MM.1S (cell line): Measurements from ENCODE around the gene TTC19.

ENCODE experiments used
- DNase-seq: peaks from one replicate; pipeline ENCODE4 v3.0.0-alpha.2; 2015
- H2AFZ ChIP-seq: fragments of 300-600 bp; sonication (generic); 2 replicates; pipeline ENCODE4 v1.6.0; 2016; ENCODE audit warnings: antibody characterized with exemption, low read length
- H3F3A ChIP-seq: fragments of 300-600 bp; sonication (generic); 2 replicates; pipeline ENCODE4 v1.6.1; 2016; ENCODE audit warnings: mild to moderate bottlenecking, antibody characterized with exemption, low read length, moderate library complexity, mixed read lengths; ENCODE audit not compliant: insufficient read depth
- H3K27ac ChIP-seq: fragments of 300-600 bp; sonication (generic); 2 replicates; pipeline ENCODE4 v1.5.1; 2016; ENCODE audit warnings: mild to moderate bottlenecking, low read length
- H3K27me3 ChIP-seq: fragments of 300-600 bp; sonication (generic); replicated peaks from 2 replicates; pipeline ENCODE4 v1.6.0; 2016; ENCODE audit warnings: low read length; ENCODE audit not compliant: insufficient read depth
- H3K36me3 ChIP-seq: fragments of 300-600 bp; sonication (generic); replicated peaks from 2 replicates; pipeline ENCODE4 v1.6.1; 2016; ENCODE audit warnings: mild to moderate bottlenecking, low read length, mixed read lengths; ENCODE audit not compliant: insufficient read depth
- H3K4me1 ChIP-seq: fragments of 300-600 bp; sonication (generic); 2 replicates; pipeline ENCODE4 v1.6.1; 2016; ENCODE audit warnings: low read length, mixed read lengths
- H3K4me2 ChIP-seq: fragments of 300-600 bp; sonication (generic); 2 replicates; pipeline ENCODE4 v1.6.0; 2016; ENCODE audit warnings: low read depth, low read length
- H3K4me3 ChIP-seq: fragments of 300-600 bp; sonication (generic); 2 replicates; pipeline ENCODE4 v1.5.1; 2016; ENCODE audit warnings: low read length, mixed read lengths
- H3K79me2 ChIP-seq: fragments of 300-600 bp; sonication (generic); 2 replicates; pipeline ENCODE4 v1.6.1; 2016; ENCODE audit warnings: mixed run types, low read length, mixed read lengths
- H3K9ac ChIP-seq: fragments of 300-600 bp; sonication (generic); 2 replicates; pipeline ENCODE4 v1.6.1; 2016; ENCODE audit warnings: low read length, mixed read lengths
- H3K9me2 ChIP-seq: fragments of 300-600 bp; sonication (generic); replicated peaks from 2 replicates; pipeline ENCODE4 v1.6.1; 2016; ENCODE audit warnings: mild to moderate bottlenecking, low read length, mixed read lengths; ENCODE audit not compliant: insufficient read depth
- H3K9me3 ChIP-seq: fragments of 300-600 bp; sonication (generic); replicated peaks from 2 replicates; pipeline ENCODE4 v1.6.1; 2016; ENCODE audit warnings: mild to moderate bottlenecking, low read length, mixed read lengths; ENCODE audit not compliant: insufficient read depth
- H4K20me1 ChIP-seq: fragments of 300-600 bp; sonication (generic); 2 replicates; pipeline ENCODE4 v1.6.1; 2016; ENCODE audit warnings: mild to moderate bottlenecking, low read length, moderate library complexity, mixed read lengths; ENCODE audit not compliant: insufficient read depth
- CTCF ChIP-seq: fragments of 300-600 bp; sonication (generic); IDR thresholded peaks from 2 replicates; pipeline ENCODE4 v1.5.1; 2016; ENCODE audit warnings: antibody characterized with exemption, low read length, mixed read lengths
- EZH2 ChIP-seq: fragments of 300-600 bp; sonication (generic); optimal IDR thresholded peaks from 2 replicates; pipeline ENCODE3; 2017; ENCODE audit warnings: low read depth, mild to moderate bottlenecking, antibody characterized with exemption, low read length, mixed read lengths
- EZH2phosphoT487 ChIP-seq: fragments of 300-600 bp; sonication (generic); IDR thresholded peaks from 2 replicates; pipeline ENCODE4 v1.6.1; 2018; ENCODE audit warnings: antibody characterized with exemption, low read length

The TTC19 gene

GRCh38 chr17:15967706-15968399 is 31.8 kb upstream of the TTC19 start:
- H3K9ac ChIP-seq: no peak overlapping the region
- H3F3A ChIP-seq: no peaks in the 10 kb centered on the region
- no peaks in the 10 kb centered on the region for H4K20me1 ChIP-seq
- no peaks in the 10 kb centered on the region for H3K9me3 ChIP-seq
- TF ChIP-seq CTCF (no peak), EZH2phosphoT487 (no peak), EZH2 (no peak)
- no peaks in the 10 kb centered on the region for H3K79me2 ChIP-seq
- no peaks in the 10 kb centered on the region for H3K36me3 ChIP-seq
- H3K4me3 ChIP-seq: no peak overlapping the region
- H3K9me2 ChIP-seq: no peaks in the 10 kb centered on the region
- H3K4me1 ChIP-seq: no peaks in the 10 kb centered on the region
- DNase-seq: no peak
- no peak overlapping the region for H3K4me2 ChIP-seq
- no peak overlapping the region for H2AFZ ChIP-seq
- no peaks in the 10 kb centered on the region for H3K27me3 ChIP-seq
- H3K27ac ChIP-seq: no peak overlapping the region

- Histone ChIP-seq H2AFZ (no peak overlapping the region), H3K36me3 (no peaks in the 10 kb centered on the region), H3K4me2 (no peak overlapping the region), H3K9me3 (no peaks in the 10 kb centered on the region), H3K79me2 (no peaks in the 10 kb centered on the region), H3K27ac (no peak overlapping the region), H3K9ac (no peak overlapping the region), H3K4me1 (no peaks in the 10 kb centered on the region), H3F3A (no peaks in the 10 kb centered on the region), H3K27me3 (no peaks in the 10 kb centered on the region), H4K20me1 (no peaks in the 10 kb centered on the region), H3K4me3 (no peak overlapping the region), H3K9me2 (no peaks in the 10 kb centered on the region)
- TF ChIP-seq EZH2phosphoT487 (no peak), CTCF (no peak), EZH2 (no peak)
- DNase-seq: no peak
Measured at GRCh38 chr17:15969463-15969862, 30.2 kb upstream of the TTC19 start.

GRCh38 chr17:15970500-15970899 is 29.1 kb upstream of the TTC19 start:
- no peak overlapping the region for H3K4me3 ChIP-seq
- TF ChIP-seq EZH2phosphoT487 (no peak), CTCF (no peak), EZH2 (no peak)
- no peaks in the 10 kb centered on the region for H3K9me2 ChIP-seq
- DNase-seq: no peak
- H2AFZ ChIP-seq: no peak overlapping the region
- H3K36me3 ChIP-seq: no peaks in the 10 kb centered on the region
- H3K4me2 ChIP-seq: no peak overlapping the region
- no peaks in the 10 kb centered on the region for H3F3A ChIP-seq
- no peak overlapping the region for H3K9ac ChIP-seq
- no peaks in the 10 kb centered on the region for H3K9me3 ChIP-seq
- no peaks in the 10 kb centered on the region for H4K20me1 ChIP-seq
- H3K4me1 ChIP-seq: no peaks in the 10 kb centered on the region
- H3K27ac ChIP-seq: no peak overlapping the region
- H3K27me3 ChIP-seq: no peaks in the 10 kb centered on the region
- no peaks in the 10 kb centered on the region for H3K79me2 ChIP-seq
